Ovary (tissue), 3 donors: ENCODE results near the gene NBEA.

ENCODE experiments used
- CTCF ChIP-seq, 3 donors: fragments of 450-650 bp in 2 of 3; fragments of 200-600 bp in 1 of 3; IDR thresholded peaks; one replicate each; pipeline versions ENCODE4 v1.5.1 to v1.8.0; 2016 to 2022; ENCODE audit warnings: antibody characterized with exemption in 3 of 3, mild to moderate bottlenecking in 1 of 3
- POLR2A ChIP-seq: fragments of 450-650 bp; IDR thresholded peaks from one replicate; pipeline ENCODE4 v1.6.1; 2017; ENCODE audit warnings: antibody characterized with exemption, mild to moderate bottlenecking, moderate library complexity
- donor health status: DM: no; HTN: no; CAD: no.

GRCh38 chr13:35501661-35502235 is 559.7 kb downstream of the NBEA start:
- TF ChIP-seq CTCF (IDR thresholded peaks at IDR 0.05) = no peak
- TF ChIP-seq POLR2A = no peak
